A549 treated with ZK216348 at 1 μM for 4 hours (cell line): ENCODE data around the gene DCXR. TPM values are rescaled to one million over a fixed set of nuclear protein-coding genes. Genes with fewer than 3 reads are reported as not detected.

ENCODE experiments used
- total RNA-seq: library from RNA; stranded (reverse); fragments of 200-300 nt; extraction: Qiagen RNA extraction; gene quantifications from 5 replicates; pipeline ENCODE4 v1.2.3, GENCODE V29; 2022; ENCODE audit warnings: low read depth

The DCXR gene
- total RNA-seq, result 57.4 to 102 TPM (median 94.1 TPM) in 5 replicates

DNA sequence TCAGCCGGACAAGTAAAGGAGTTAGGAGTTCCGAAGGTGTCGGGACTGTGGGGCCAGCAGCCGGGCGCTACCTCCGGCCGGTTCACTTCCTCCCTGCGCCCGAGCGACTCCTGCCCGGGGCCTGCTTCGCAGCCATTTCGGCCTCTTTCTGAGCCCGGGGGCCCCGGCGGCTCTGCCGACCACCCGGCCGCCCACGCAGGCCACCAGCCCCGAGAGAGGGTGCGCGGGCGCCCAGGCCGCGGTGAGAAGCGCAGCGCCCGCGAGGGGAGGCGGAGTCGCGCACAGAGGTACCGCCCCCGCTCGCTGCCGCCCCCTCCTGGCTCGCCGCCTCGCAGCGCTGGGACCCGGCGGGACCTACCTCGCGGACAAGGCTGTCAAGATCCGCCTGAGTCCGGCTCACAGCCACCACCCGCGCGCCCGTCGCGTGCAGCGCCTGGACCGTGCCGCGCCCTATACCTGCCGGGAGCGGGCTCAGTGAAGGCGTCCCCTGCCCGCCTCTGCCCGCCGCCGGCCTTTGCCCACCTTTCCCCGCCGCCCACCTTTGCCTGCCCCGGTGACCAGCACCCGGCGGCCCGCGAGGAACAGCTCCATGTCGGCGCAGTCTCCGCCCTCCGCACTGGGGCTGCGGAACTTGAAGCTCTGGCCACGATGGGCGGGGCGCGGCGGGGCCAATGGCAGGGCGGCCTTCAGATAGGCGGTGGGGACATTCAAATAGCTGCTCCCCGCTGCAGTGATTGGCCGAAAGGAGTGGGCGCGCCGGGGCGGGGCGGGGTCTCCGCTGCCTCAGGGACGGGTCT, at the start of gene DCXR:
Gene DCXR, minus strand, starts transcription at position 606 of the 797 bp plus-strand sequence. Its CDS starts 15 bp downstream, at position 591.

DNA sequence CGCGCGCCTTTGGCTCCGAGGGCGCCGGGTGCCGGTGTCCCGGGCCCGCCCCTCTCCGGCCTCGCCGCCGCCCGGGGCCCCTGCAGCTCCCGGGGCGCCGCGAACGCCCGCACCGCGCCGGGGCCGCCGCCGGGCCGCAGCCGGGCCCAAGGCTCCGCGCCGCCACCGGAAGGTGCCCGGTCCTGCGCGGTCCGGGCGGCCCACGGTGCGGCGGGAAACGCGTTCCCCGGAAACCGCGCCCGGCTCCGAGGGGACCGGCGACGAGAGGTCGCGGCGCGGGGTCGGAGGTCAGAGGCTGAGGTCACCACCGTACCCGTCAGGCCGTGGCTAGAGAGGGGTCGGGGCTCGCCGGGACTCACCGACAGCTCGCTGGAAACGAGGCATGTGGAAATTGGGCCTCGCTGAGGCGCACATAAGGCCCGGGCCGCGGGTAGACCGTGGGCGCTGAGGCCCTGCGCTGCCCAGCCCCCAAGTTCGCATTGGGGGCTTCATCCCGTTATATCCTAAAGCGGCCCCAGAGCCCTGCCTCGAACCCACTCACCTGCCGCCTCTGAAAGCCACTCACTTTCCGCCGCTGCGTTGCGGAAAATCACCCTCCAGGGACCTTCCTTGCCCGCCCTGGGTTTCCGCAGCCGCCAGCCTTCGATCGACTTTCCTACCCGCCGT, 28.3 kb upstream of the DCXR start, which contains the start of gene DUS1L:
Gene DUS1L, minus strand, starts transcription at position 167 of the 666 bp plus-strand sequence. CDS start 745 bp downstream, outside the sequence.

DNA sequence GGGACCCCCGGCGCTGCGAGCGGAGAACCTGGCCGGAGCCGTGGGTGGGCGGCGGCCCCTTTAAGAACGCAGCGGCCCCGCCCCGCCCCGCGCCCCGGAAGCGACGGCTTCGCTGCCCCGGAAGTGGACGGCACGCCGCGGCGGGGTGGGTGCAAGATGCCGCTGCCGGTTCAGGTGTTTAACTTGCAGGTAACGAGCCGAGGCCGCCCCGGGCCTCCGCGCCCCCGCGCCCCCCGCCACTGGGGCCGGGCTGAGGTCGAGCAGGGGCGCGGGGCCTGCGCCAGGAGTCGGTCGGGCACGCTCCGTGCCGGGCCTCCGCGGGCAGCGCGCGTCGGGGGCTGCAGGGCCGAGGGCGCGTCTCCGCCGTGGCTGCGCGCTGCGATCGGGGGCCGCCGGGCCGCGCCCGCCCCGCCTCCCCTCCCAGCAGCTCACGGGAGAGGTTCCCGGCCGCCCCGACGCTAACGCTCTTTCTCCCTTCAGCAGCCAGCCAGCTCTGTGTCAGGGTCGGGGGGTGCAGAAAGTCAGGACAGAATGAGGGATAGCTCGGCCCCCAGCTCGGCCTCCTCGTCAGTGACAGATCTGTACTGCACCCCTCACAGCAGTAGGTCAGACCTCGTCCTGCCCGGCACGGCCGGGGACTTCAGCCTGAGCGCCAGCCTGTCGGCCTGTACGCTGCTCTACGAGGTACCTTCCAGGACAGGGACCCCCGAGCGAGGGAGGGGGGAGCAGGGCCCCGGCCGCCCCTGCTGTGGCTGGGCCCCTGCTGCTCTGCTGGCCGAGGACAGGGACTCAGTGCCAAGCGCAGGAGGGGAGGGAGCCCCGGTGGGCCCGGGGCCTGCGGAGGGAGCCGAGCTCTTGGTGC, 14.5 kb upstream of the DCXR start, which contains the start of the genes GPS1 and RFNG:
Gene GPS1, plus strand, starts transcription at position 123 of the 862 bp plus-strand sequence. Its CDS starts 34 bp downstream, at position 157.
Gene RFNG, minus strand, starts transcription at position 36 of the 862 bp plus-strand sequence. CDS start 45 bp downstream, outside the sequence.

DNA sequence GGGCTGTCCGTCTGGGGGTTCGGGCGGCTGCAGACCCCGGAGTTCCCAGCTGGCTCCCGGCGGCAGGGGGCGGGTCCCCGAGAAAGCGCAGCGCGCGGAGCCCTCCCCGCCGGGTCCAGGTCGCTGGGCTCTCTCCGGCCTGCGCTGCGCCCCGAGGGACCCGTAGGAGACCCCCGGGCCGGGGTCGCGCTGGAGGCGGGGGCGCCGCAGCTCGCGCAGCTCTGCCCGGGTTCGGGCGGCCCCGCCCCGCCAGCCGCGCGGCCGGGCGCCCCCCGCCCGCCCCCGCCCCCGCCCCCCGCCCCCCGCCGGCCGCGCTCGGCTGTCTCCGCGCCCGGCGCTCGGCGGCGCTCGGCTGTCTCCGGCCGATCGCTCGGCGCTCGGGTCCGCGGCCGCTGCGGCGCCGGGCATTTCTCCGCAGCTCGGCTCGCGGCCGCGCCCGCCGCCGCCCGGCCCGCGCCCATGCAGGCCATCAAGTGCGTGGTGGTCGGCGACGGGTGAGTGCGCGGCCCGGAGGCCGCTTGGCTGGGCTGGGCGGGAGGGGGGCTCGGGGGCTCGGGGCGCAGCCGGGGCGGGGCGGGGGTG, 6.1 kb downstream of the DCXR start, which contains the start of gene RAC3:
Gene RAC3, plus strand, starts transcription at position 376 of the 582 bp plus-strand sequence. Its CDS starts 84 bp downstream, at position 460.

DNA sequence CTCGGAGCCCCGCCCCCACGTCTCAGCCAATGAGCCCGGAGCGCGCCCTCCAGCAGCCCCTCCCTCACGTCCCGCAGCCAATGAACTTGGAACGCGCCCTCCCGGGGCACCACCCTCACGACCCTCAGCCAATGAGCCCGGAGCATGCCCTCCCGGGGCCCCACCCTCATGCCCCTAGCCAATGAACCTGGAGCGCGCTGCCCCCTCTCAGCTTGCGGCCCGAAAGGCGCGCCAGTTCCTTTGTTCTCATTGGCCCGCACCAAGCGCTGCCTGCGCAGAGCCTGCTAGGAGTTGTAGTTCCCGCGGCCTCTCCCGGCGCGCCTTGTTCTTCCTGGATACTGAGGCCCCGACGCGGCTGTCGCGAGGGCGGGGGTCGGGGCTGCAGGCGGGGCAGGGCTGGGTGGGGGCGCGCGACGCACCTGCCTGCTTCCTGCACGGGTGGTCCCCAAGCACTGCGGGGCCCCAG, 14.5 kb downstream of the DCXR start, which contains the start of gene LRRC45:
Gene LRRC45, plus strand, starts transcription at position 325 of the 466 bp plus-strand sequence. CDS start 339 bp downstream, outside the sequence.

GRCh38 chr17:82022310-82022980, 15.1 kb downstream of the DCXR start, which contains the start of gene CENPX:
Gene CENPX, minus strand, starts transcription at chr17:82022878. Its CDS starts 17 bp downstream, at chr17:82022861.

Other genes starting within 250 kb of the DCXR start
- gene GCGR, start 233.5 kb downstream of the DCXR start, total RNA-seq, result 0.11 to 0.52 TPM (median 0.31 TPM) in 4 of 5 replicates, not detected in the other
- 70.3 to 110 TPM (median 93.6 TPM) in 5 replicates for gene MCRIP1, start 204.4 kb downstream of the DCXR start, total RNA-seq
- gene PPP1R27, start 202.6 kb downstream of the DCXR start, total RNA-seq, result 0.15 TPM in 1 of 5 replicates, not detected in the others
- gene P4HB, start 177.2 kb downstream of the DCXR start, total RNA-seq, result 698 to 774 TPM (median 714 TPM) in 5 replicates
- 606 to 641 TPM (median 628 TPM) in 5 replicates for gene ARHGDIA, start 166.4 kb downstream of the DCXR start, total RNA-seq
- 164 to 260 TPM (median 251 TPM) in 5 replicates for gene ALYREF, start 146.1 kb downstream of the DCXR start, total RNA-seq
- 168 to 294 TPM (median 269 TPM) in 5 replicates for gene ANAPC11, start 146.0 kb downstream of the DCXR start, total RNA-seq
- 0.44 to 0.65 TPM (median 0.58 TPM) in 4 of 5 replicates, not detected in the other for gene NPB, start 135.5 kb downstream of the DCXR start, total RNA-seq
- 14.4 to 18.1 TPM (median 16.1 TPM) in 5 replicates for gene PCYT2, start 126.3 kb downstream of the DCXR start, total RNA-seq
- 26.8 to 48.2 TPM (median 44.3 TPM) in 5 replicates for gene SIRT7, start 119.5 kb downstream of the DCXR start, total RNA-seq
- 23.8 to 45.5 TPM (median 38.0 TPM) in 5 replicates for gene MAFG, start 110.0 kb downstream of the DCXR start, total RNA-seq
- 45.0 to 90.7 TPM (median 84.5 TPM) in 5 replicates for gene PYCR1, start 100.4 kb downstream of the DCXR start, total RNA-seq
- not detected in 5 replicates for gene MYADML2, start 90.5 kb downstream of the DCXR start, total RNA-seq
- 0.29 to 0.66 TPM (median 0.49 TPM) in 4 of 5 replicates, not detected in the other for gene NOTUM, start 76.5 kb downstream of the DCXR start, total RNA-seq
- gene ASPSCR1, start 60.1 kb downstream of the DCXR start, total RNA-seq, result 16.0 to 28.1 TPM (median 27.1 TPM) in 5 replicates
- 139 to 201 TPM (median 179 TPM) in 5 replicates for gene CENPX, start 14.8 kb downstream of the DCXR start, total RNA-seq
- gene LRRC45, start 14.4 kb downstream of the DCXR start, total RNA-seq, result 8.8 to 17.9 TPM (median 15.3 TPM) in 5 replicates
- gene RAC3, start 6.0 kb downstream of the DCXR start, total RNA-seq, result 21.9 to 40.8 TPM (median 38.8 TPM) in 5 replicates
- gene RFNG, start 14.1 kb upstream of the DCXR start, total RNA-seq, result 13.5 to 28.2 TPM (median 22.6 TPM) in 5 replicates
- 77.3 to 147 TPM (median 138 TPM) in 5 replicates for gene GPS1, start 14.2 kb upstream of the DCXR start, total RNA-seq
- 66.4 to 156 TPM (median 150 TPM) in 5 replicates for gene DUS1L, start 28.1 kb upstream of the DCXR start, total RNA-seq
- 63.0 to 155 TPM (median 144 TPM) in 5 replicates for gene FASN, start 60.5 kb upstream of the DCXR start, total RNA-seq
- gene CCDC57, start 175.1 kb upstream of the DCXR start, total RNA-seq, result 15.5 to 28.9 TPM (median 27.5 TPM) in 5 replicates
- 65.3 to 167 TPM (median 146 TPM) in 5 replicates for gene SLC16A3, start 191.3 kb upstream of the DCXR start, total RNA-seq
- 163 to 231 TPM (median 218 TPM) in 5 replicates for gene CSNK1D, start 236.0 kb upstream of the DCXR start, total RNA-seq